Posterior vena cava (tissue), 2 donors: ENCODE data around the gene PPT2. TPM values are rescaled to one million over a fixed set of nuclear protein-coding genes. Genes with fewer than 3 reads are reported as not detected.

Experiments
- microRNA-seq, 2 donors: library from miRNA; unstranded; fragments of <30 nt; microRNA quantifications; one replicate each; pipeline ENCODE4 v1.2.0, GENCODE V29; 2020 to 2021; ENCODE audit warnings: borderline microRNAs expressed in 2 of 2
- total RNA-seq, 2 donors: library from RNA; stranded (reverse); fragmentation: NEBNext Ultra II Directional; extraction: Animal tissue kit (Norgen Biotek cat#: 25700); gene quantifications; one replicate each; pipeline ENCODE4 v1.2.1, GENCODE V29; 2021
- donor health status: DM: yes; HTN: yes; CAD: no.
- donor health status: DM: yes; HTN: yes; CAD: no.

PPT2 gene
- total RNA-seq, 2 donors from 2014 or later: 14.2 to 18.4 TPM

Small RNA genes lying within 50 kb of the gene (microRNA-seq; reads per million reads assigned to microRNA genes)
- 0.78 to 1.9 reads per million in 2 donors for gene MIR6721
- gene MIR6833: 0 to 0.26 reads per million in 2 donors

Other genes with a start within 250 kb of the PPT2 start
- 10 to 100 TPM; 14.0 to 59.6 TPM for gene C2, start 226.4 kb upstream of the PPT2 start, total RNA-seq
- 10 to 100 TPM; 35.8 to 83.3 TPM for gene CFB, start 208.0 kb upstream of the PPT2 start, total RNA-seq
- 10 to 100 TPM; 41.6 to 52.0 TPM for gene NELFE, start 195.2 kb upstream of the PPT2 start, total RNA-seq
- 10 to 100 TPM; 41.6 to 42.9 TPM for gene SKIC2, start 195.0 kb upstream of the PPT2 start, total RNA-seq
- 10 to 100 TPM; 14.5 to 15.5 TPM for gene DXO, start 182.0 kb upstream of the PPT2 start, total RNA-seq
- 10 to 100 TPM; 27.5 to 51.7 TPM for gene C4A, start 172.1 kb upstream of the PPT2 start, total RNA-seq
- gene C4B, start 139.3 kb upstream of the PPT2 start, total RNA-seq: 100 to 1,000 TPM in 1 of 2 donors, 10 to 100 TPM in 1; 45.4 to 121 TPM
- gene CYP21A2, start 115.7 kb upstream of the PPT2 start, total RNA-seq: 1 to 10 TPM in 1 of 2 donors, under 1 TPM in 1; 0.56 to 2.5 TPM
- gene TNXB, start 44.8 kb upstream of the PPT2 start, total RNA-seq: 100 to 1,000 TPM; 189 to 407 TPM
- 10 to 100 TPM; 39.0 to 63.1 TPM for gene ATF6B, start 25.9 kb upstream of the PPT2 start, total RNA-seq
- gene FKBPL, start 23.9 kb upstream of the PPT2 start, total RNA-seq: 1 to 10 TPM; 2.0 to 2.8 TPM
- gene PRRT1, start 2.2 kb upstream of the PPT2 start, total RNA-seq: 1 to 10 TPM; 2.6 to 3.6 TPM
- 10 to 100 TPM; 16.9 to 19.2 TPM for gene EGFL8, start 10.5 kb downstream of the PPT2 start, total RNA-seq
- gene AGPAT1, start 21.9 kb downstream of the PPT2 start, total RNA-seq: 10 to 100 TPM; 42.0 to 53.3 TPM
- gene RNF5, start 24.3 kb downstream of the PPT2 start, total RNA-seq: 10 to 100 TPM; 43.2 to 46.7 TPM
- 1 to 10 TPM; 4.6 to 7.3 TPM for gene AGER, start 30.1 kb downstream of the PPT2 start, total RNA-seq
- 10 to 100 TPM; 49.4 to 53.1 TPM for gene PBX2, start 36.1 kb downstream of the PPT2 start, total RNA-seq
- 10 to 100 TPM; 15.4 to 22.1 TPM for gene GPSM3, start 38.5 kb downstream of the PPT2 start, total RNA-seq
- 10 to 100 TPM; 17.3 to 24.1 TPM for gene NOTCH4, start 69.9 kb downstream of the PPT2 start, total RNA-seq
- gene TSBP1, start 217.8 kb downstream of the PPT2 start, total RNA-seq: not detected